ENCODE measurements around the gene BCL2L2. TPM values are rescaled to one million over a fixed set of nuclear protein-coding genes. Genes with fewer than 3 reads are reported as not detected.
"Not testable (repeated sequence)": the region's sequence is repeated elsewhere in the genome, so short reads cannot be mapped to it uniquely, and the experiment has no call there.

Gene BCL2L2
- total and polyA plus RNA-seq, 3 donors from 2014 or later, result 46.8 to 85.1 (median 78.0) TPM

DNA sequence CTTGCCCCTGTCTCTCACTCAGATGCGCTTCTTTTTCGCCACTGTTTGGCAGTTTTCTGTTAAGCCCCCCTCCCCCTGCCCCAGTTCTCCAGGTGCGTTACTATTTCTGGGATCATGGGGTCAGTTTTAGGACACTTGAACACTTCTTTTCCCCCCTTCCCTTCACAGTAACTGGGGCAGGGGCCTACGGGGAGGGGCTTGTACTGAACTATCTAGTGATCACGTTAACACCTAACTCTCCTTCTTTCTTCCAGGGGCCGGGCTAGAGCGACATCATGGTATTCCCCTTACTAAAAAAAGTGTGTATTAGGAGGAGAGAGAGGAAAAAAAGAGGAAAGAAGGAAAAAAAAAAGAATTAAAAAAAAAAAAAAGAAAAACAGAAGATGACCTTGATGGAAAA is 18.4 kb downstream of the BCL2L2 start:
- Histone ChIP-seq H3K4me1 (peaks cover 43% of the 10 kb centered on the region), H3K27me3 (no peaks in the 10 kb centered on the region), H3K27ac (peak overlapping the region; percentile 99), H3K9me3 (no peaks in the 10 kb centered on the region), H3K4me3 (no peak overlapping the region), H3K36me3 (ENCODE audit: low read depth, missing control alignments) (no peaks in the 10 kb centered on the region)
- intact Hi-C loops (cut with DNase I; ENCODE audit: low total_unique reads), result no loop called here
- DNase-seq, result no peak
- 51 to 57% methylated on average over 7 of the region's 7 CpGs for WGBS, 2 donors
- TF ChIP-seq POLR2A (IDR thresholded peaks at IDR 0.05), result no peak
- TF ChIP-seq, protein P1, sequence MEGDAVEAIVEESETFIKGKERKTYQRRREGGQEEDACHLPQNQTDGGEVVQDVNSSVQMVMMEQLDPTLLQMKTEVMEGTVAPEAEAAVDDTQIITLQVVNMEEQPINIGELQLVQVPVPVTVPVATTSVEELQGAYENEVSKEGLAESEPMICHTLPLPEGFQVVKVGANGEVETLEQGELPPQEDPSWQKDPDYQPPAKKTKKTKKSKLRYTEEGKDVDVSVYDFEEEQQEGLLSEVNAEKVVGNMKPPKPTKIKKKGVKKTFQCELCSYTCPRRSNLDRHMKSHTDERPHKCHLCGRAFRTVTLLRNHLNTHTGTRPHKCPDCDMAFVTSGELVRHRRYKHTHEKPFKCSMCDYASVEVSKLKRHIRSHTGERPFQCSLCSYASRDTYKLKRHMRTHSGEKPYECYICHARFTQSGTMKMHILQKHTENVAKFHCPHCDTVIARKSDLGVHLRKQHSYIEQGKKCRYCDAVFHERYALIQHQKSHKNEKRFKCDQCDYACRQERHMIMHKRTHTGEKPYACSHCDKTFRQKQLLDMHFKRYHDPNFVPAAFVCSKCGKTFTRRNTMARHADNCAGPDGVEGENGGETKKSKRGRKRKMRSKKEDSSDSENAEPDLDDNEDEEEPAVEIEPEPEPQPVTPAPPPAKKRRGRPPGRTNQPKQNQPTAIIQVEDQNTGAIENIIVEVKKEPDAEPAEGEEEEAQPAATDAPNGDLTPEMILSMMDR (IDR thresholded peaks at IDR 0.05), result no peak

DNA sequence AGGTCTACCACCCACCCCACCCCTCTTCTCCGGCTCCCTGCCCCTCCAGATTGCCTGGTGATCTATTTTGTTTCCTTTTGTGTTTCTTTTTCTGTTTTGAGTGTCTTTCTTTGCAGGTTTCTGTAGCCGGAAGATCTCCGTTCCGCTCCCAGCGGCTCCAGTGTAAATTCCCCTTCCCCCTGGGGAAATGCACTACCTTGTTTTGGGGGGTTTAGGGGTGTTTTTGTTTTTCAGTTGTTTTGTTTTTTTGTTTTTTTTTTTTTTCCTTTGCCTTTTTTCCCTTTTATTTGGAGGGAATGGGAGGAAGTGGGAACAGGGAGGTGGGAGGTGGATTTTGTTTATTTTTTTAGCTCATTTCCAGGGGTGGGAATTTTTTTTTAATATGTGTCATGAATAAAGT is 19.1 kb downstream of the BCL2L2 start:
- H3K27me3 ChIP-seq; H3K9me3 ChIP-seq; DNase-seq; H3K36me3 ChIP-seq (ENCODE audit: low read depth, missing control alignments); H3K4me3 ChIP-seq; intact Hi-C loops (cut with DNase I; ENCODE audit: low total_unique reads): not testable (repeated sequence)
- Histone ChIP-seq H3K27ac (peak overlapping the region; percentile 99), H3K4me1 (peaks cover 41% of the 10 kb centered on the region)
- 46 to 66% methylated on average over 5 of the region's 5 CpGs for WGBS, 2 donors

DNA sequence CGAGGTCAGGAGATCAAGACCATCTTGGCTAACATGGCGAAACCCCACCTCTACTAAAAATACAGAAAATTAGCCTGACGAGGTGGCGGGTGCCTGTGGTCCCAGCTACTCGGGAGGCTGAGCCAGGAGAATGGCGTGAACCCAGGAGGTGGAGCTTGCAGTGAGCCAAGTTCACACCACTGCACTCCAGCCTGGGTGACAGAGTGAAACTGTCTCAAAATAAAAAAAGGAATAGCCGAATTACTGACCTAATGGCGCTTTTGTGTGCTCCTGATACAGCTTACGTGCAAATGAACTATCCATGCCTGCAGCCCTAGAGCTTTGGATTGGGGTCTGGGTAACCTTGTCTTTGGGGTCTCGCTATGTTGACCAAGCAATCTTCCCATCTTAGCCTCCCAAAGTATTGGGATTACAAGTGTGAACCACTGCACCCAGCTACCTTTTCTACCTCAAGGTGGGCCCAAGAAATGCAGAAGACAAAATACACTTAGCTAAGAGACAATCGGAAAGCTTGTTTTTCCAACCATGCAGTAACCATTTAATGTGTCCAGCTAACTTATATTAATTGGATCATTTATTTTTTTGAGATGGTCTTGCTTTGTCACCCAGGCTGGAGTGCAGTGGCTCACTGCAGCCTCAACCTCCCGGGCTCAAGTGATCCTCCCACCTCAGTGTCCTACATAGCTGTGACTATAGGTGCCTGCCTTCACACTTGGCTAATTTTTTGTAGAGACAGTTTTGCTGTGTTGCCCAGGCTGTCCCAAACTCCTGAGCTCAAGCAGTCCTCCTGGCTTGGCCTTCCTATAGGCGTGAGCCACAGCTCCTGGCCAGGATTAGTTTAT is 20.1 kb downstream of the BCL2L2 start:
- no peaks in the 10 kb centered on the region for H3K36me3 ChIP-seq (ENCODE audit: low read depth, missing control alignments)
- 66 to 69% methylated on average over 12 to 13 of the region's 13 CpGs for WGBS, 2 donors
- intact Hi-C loops (cut with DNase I; ENCODE audit: low total_unique reads), result no loop called here
- peaks cover 41% of the 10 kb centered on the region for H3K4me1 ChIP-seq
- H3K27ac ChIP-seq, result peak overlapping the region in 1 of 2 donors; percentile 99
- H3K27me3 ChIP-seq, result no peaks in the 10 kb centered on the region
- TF ChIP-seq POLR2A (IDR thresholded peaks at IDR 0.05), result no peak
- TF ChIP-seq, protein P1 (IDR thresholded peaks at IDR 0.05), result no peak
- no peaks in the 10 kb centered on the region for H3K9me3 ChIP-seq
- H3K4me3 ChIP-seq, result no peak overlapping the region
- no peak for DNase-seq

DNA sequence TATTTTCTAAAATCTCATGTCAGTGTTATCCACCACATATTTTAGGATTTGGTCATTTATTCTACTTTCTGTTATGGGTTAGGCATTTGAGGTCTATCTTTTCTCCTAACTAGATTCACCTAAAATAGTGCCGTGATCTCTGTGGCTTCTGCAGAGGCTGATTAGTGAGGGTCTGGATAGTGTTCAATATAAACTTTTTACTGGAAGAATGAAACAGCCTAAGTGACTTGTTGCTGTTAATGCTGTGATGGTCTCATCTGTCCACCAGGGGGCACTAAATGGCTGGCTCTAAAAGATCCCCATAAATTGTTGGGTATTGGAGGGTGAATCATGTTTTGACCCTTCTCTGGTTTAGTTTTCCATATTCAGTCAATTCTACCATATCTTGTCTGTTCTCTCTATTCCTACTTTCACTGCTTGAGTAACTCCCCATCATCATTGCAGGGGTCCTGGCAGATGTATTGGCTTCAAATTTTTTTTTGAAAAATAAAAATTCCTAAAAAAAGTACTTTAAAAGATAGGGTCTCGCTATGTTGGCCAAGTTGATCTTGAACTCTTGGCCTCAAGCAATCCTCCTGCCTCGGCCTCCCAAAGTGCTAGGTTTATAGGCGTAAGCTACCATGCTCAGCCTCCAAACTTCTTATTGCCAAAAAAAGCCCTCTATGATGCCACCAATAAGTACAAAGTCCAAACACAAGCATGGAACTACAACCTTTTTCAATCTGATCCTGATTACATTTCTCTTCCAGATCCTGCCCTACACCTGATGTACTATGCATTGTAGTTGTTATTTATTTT is 21.5 kb downstream of the BCL2L2 start:
- Histone ChIP-seq H3K4me3 (no peak overlapping the region), H3K27me3 (no peaks in the 10 kb centered on the region), H3K36me3 (ENCODE audit: low read depth, missing control alignments) (no peaks in the 10 kb centered on the region), H3K4me1 (peaks cover 34% of the 10 kb centered on the region), H3K27ac (peak overlapping the region in 1 of 2 donors; percentile 20), H3K9me3 (no peaks in the 10 kb centered on the region)
- intact Hi-C loops (cut with DNase I; ENCODE audit: low total_unique reads), result no loop called here
- 26 to 47% methylated on average over 4 of the region's 4 CpGs for WGBS, 2 donors
- DNase-seq, result peak; percentile 87
- TF ChIP-seq POLR2A (IDR thresholded peaks at IDR 0.05), result no peak
- TF ChIP-seq, protein P1 (IDR thresholded peaks at IDR 0.05), result peak; percentile 85 to 94 (median 94)

DNA sequence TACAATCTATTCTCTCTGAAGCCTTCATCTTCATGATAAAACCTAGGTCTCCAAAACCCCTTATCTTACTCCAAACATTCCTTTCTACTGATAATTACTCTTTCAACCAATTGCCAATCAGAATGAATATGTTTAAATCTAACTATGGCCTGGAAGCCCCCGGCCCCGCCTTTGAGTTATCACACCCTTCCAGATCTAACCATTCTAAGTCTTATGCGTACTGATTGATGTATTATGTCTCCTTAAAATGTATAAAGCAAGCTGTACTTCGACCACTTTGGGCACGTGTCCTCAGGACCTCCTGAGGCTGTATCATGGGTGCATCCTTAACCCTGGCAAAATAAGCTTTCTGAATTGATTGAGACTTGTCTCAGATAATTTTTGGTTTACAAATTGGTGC is 29.0 kb downstream of the BCL2L2 start:
- DNase-seq, result no peak
- Histone ChIP-seq H3K4me3 (no peak overlapping the region), H3K9me3 (no peaks in the 10 kb centered on the region), H3K4me1 (no peaks in the 10 kb centered on the region), H3K36me3 (ENCODE audit: low read depth, missing control alignments) (no peaks in the 10 kb centered on the region), H3K27me3 (no peaks in the 10 kb centered on the region), H3K27ac (no peak overlapping the region)
- no peak for TF ChIP-seq POLR2A (IDR thresholded peaks at IDR 0.05)
- TF ChIP-seq, protein P1 (IDR thresholded peaks at IDR 0.05), result no peak
- WGBS, 2 donors, result 88 to 91% methylated on average over 5 of the region's 5 CpGs
- intact Hi-C loops (cut with DNase I; ENCODE audit: low total_unique reads), result loop anchor here (10.0 kb wide), 1 partner anchor 109 kb away; no protein-coding TSS in a partner anchor
